K562 (cell line): ENCODE data around the gene PTBP3. TPM values are rescaled to one million over a fixed set of nuclear protein-coding genes. Genes with fewer than 3 reads are reported as not detected.

ENCODE experiments used
- BHLHE40 ChIP-seq: IDR thresholded peaks from 2 replicates; pipeline ENCODE4 v1.6.1; 2011; ENCODE audit warnings: low read length, improper control_type of control experiment
- CEBPZ ChIP-seq: fragments of 150-350 bp; IDR thresholded peaks from 2 replicates; pipeline ENCODE4 v1.6.1; 2014; ENCODE audit warnings: low read depth, mild to moderate bottlenecking, low read length, borderline replicate concordance
- CHD1 ChIP-seq: fragments of 200-600 bp; sonication (generic); IDR thresholded peaks from one replicate; pipeline ENCODE4 v1.6.1; 2012; ENCODE audit warnings: mild to moderate bottlenecking, moderate library complexity, low read length, inconsistent platforms
- COPS2 ChIP-seq: fragments of 450-650 bp; conservative IDR thresholded peaks from 2 replicates; pipeline ENCODE4 v1.6.1; 2016; ENCODE audit warnings: mild to moderate bottlenecking, moderate library complexity
- ETV1 ChIP-seq: fragments of 450-650 bp; conservative IDR thresholded peaks from 2 replicates; pipeline ENCODE4 v1.6.1; 2016; ENCODE audit warnings: missing genetic modification characterization, control low read depth, low read depth, missing compliant biosample characterization
- FOS ChIP-seq: IDR thresholded peaks from 3 replicates; pipeline ENCODE4 v1.6.1; 2011; ENCODE audit not compliant: insufficient read length; ENCODE audit errors: extremely low read depth
- HMGN3 ChIP-seq: IDR thresholded peaks from 2 replicates; pipeline ENCODE4 v1.6.1; 2011; ENCODE audit warnings: borderline replicate concordance, low read depth, mild to moderate bottlenecking, mixed read lengths, low read length; ENCODE audit not compliant: insufficient read length; ENCODE audit errors: extremely low read depth
- HNRNPL ChIP-seq: fragments of 200-400 bp; formaldehyde crosslinking; IDR thresholded peaks from 2 replicates; pipeline ENCODE4 v1.6.1; 2017; ENCODE audit warnings: low read depth, mild to moderate bottlenecking, low read length
- KLF10 ChIP-seq: fragments of 250-450 bp; sonication (Bioruptor Pico); IDR thresholded peaks from 2 replicates; pipeline ENCODE4 v1.6.1; 2021; ENCODE audit warnings: matching md5 sums
- MEF2D ChIP-seq: conservative IDR thresholded peaks from 2 replicates; pipeline ENCODE4 v1.6.1; 2016; ENCODE audit warnings: low read depth, missing genetic modification characterization, missing compliant biosample characterization
- NFE2 ChIP-seq: IDR thresholded peaks from 2 replicates; pipeline ENCODE4 v1.6.1; 2014; ENCODE audit warnings: antibody characterized with exemption, low read depth
- NFIC ChIP-seq: fragments of 450-650 bp; IDR thresholded peaks from 2 replicates; pipeline ENCODE4 v1.6.1; 2017; ENCODE audit warnings: mild to moderate bottlenecking, inconsistent platforms
- RBM25 ChIP-seq: fragments of 200-400 bp; formaldehyde crosslinking; IDR thresholded peaks from 2 replicates; pipeline ENCODE4 v1.6.1; 2018; ENCODE audit warnings: low read length, low read depth, moderate library complexity; ENCODE audit not compliant: severe bottlenecking
- SMARCC2 ChIP-seq: fragments of 450-650 bp; IDR thresholded peaks from 2 replicates; pipeline ENCODE4 v1.6.1; 2017; ENCODE audit warnings: antibody characterized with exemption, moderate library complexity, mild to moderate bottlenecking, low read depth
- SUPT5H ChIP-seq: fragments of 450-650 bp; IDR thresholded peaks from 2 replicates; pipeline ENCODE4 v1.6.1; 2016
- ZBED1 ChIP-seq: IDR thresholded peaks from 2 replicates; pipeline ENCODE4 v1.6.1; 2014
- ZFP30 ChIP-seq: fragments of 250-450 bp; sonication (Bioruptor Pico); IDR thresholded peaks from 2 replicates; pipeline ENCODE4 v1.8.0; 2022; ENCODE audit warnings: moderate library complexity, mild to moderate bottlenecking, inconsistent platforms, borderline replicate concordance
- ZNF263 ChIP-seq: sonication (generic); formaldehyde crosslinking; IDR thresholded peaks from 2 replicates; pipeline ENCODE4 v1.8.0; 2022; ENCODE audit warnings: mild to moderate bottlenecking, missing genetic modification reagents, borderline replicate concordance
- ZNF639 ChIP-seq, 2 experiments: fragments of 200-800 bp in 1 of 2; sonication (Bioruptor generic) in 1 of 2; sonication (generic) in 1 of 2; formaldehyde crosslinking in 1 of 2; IDR thresholded peaks in 1 of 2; conservative IDR thresholded peaks in 1 of 2; 2 replicates each; pipeline versions ENCODE4 v1.5.0 to v1.6.1; 2016 to 2020; ENCODE audit warnings: missing compliant biosample characterization in 1 of 2, missing genetic modification characterization in 1 of 2, missing genetic modification reagents in 1 of 2
- ZNF699 ChIP-seq: fragments of 250-450 bp; sonication (Bioruptor Pico); IDR thresholded peaks from 2 replicates; pipeline ENCODE4 v1.8.0; 2021; ENCODE audit warnings: mild to moderate bottlenecking, moderate library complexity; ENCODE audit not compliant: insufficient replicate concordance
- polyA plus RNA-seq, 8 experiments: library from polyadenylated mRNA; depleted of rRNA in 4 of 8; stranded (reverse) in 5 of 8; unstranded in 3 of 8; fragments of >200 nt; fragmentation: Nextera tagmentation in 2 of 8; fragmentation: Illumina TruSeq in 1 of 8; extraction: Ambion mirVana in 2 of 8; extraction: Trizol in 1 of 8; gene quantifications; 2 replicates each; pipeline versions ENCODE4 v1.2.1 to v1.2.3, GENCODE V29; 2011 to 2014; ENCODE audit warnings: inconsistent platforms in 1 of 8, missing spikeins in 1 of 8
- total RNA-seq, 7 experiments: library from RNA; depleted of rRNA in 6 of 7; stranded (reverse); fragments of >200 nt in 6 of 7; fragmentation: Illumina TruSeq in 2 of 7; extraction: Trizol in 2 of 7; gene quantifications; 2 replicates each; pipeline versions ENCODE4 v1.2.1 to v1.2.3, GENCODE V29; 2011 to 2021; ENCODE audit warnings: low replicate concordance in 1 of 7
- TF ChIP-seq, protein P1 (sequence below), 2 experiments: fragments of 450-650 bp; IDR thresholded peaks; 2 replicates each; pipeline ENCODE4 v1.6.1; 2018; ENCODE audit warnings: mild to moderate bottlenecking in 2 of 2, low read depth in 1 of 2; ENCODE audit not compliant: partially characterized antibody in 2 of 2

The PTBP3 gene
- total and polyA plus RNA-seq, 9 of the 15 experiments (the other 6 are each of a cell fraction or from before 2014, with no cell fraction given) = 22.4 to 132 (median 68.0) TPM

DNA sequence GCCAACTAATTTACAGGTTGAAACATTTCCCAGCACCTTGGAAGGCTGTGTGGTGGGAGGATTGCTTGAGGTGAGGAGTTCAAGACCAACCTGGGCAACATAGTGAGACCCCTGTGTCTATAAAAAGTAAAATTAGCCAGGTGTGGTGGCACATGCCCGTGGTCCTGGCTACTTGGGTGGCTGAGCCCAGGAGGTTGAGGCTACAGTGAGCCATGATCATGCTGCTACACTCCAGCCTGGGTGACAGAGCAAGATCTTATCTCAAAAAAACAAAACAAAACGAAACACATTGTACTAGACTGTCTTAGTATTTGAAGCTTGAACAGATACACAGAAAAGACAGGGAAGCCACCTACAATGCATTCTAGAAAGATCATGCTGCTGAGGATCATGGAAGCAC, 43.7 kb upstream of the PTBP3 start (continued):
- no peak for TF ChIP-seq HNRNPL
- TF ChIP-seq COPS2 = no peak
- TF ChIP-seq NFIC = no peak
- no peak for TF ChIP-seq ZBED1
- TF ChIP-seq HMGN3 = no peak
- TF ChIP-seq FOS = no peak
- no peak for TF ChIP-seq ZFP30
- TF ChIP-seq SUPT5H = no peak
- 0 out of 4 replicates have a peak, but pooled peaks of 1 of the 2 experiments have one; percentile 54 for TF ChIP-seq ZNF639 (CRISPR knock-in tag; conservative IDR thresholded peaks at IDR 0.05 in 1 of 2, IDR thresholded peaks at IDR 0.05 in 1 of 2)
- TF ChIP-seq SMARCC2 = no peak
- peak; percentile 91 for TF ChIP-seq NFE2
- no peak for TF ChIP-seq ETV1
- TF ChIP-seq, protein P1, sequence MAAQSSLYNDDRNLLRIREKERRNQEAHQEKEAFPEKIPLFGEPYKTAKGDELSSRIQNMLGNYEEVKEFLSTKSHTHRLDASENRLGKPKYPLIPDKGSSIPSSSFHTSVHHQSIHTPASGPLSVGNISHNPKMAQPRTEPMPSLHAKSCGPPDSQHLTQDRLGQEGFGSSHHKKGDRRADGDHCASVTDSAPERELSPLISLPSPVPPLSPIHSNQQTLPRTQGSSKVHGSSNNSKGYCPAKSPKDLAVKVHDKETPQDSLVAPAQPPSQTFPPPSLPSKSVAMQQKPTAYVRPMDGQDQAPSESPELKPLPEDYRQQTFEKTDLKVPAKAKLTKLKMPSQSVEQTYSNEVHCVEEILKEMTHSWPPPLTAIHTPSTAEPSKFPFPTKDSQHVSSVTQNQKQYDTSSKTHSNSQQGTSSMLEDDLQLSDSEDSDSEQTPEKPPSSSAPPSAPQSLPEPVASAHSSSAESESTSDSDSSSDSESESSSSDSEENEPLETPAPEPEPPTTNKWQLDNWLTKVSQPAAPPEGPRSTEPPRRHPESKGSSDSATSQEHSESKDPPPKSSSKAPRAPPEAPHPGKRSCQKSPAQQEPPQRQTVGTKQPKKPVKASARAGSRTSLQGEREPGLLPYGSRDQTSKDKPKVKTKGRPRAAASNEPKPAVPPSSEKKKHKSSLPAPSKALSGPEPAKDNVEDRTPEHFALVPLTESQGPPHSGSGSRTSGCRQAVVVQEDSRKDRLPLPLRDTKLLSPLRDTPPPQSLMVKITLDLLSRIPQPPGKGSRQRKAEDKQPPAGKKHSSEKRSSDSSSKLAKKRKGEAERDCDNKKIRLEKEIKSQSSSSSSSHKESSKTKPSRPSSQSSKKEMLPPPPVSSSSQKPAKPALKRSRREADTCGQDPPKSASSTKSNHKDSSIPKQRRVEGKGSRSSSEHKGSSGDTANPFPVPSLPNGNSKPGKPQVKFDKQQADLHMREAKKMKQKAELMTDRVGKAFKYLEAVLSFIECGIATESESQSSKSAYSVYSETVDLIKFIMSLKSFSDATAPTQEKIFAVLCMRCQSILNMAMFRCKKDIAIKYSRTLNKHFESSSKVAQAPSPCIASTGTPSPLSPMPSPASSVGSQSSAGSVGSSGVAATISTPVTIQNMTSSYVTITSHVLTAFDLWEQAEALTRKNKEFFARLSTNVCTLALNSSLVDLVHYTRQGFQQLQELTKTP (IDR thresholded peaks at IDR 0.05; ENCODE audit: low read depth in 1 of 2, partially characterized antibody in 2 of 2) = no peak
- TF ChIP-seq BHLHE40 = peak; percentile 13; the same call in 1 of the 2 replicates
- TF ChIP-seq RBM25 = no peak
- TF ChIP-seq CEBPZ = no peak
- no peak for TF ChIP-seq ZNF263 (CRISPR knock-in tag)
- TF ChIP-seq ZNF699 = no peak
- TF ChIP-seq KLF10 = no peak
- no peak for TF ChIP-seq CHD1
- no peak for TF ChIP-seq MEF2D
